Prostate gland (tissue), 2 donors: Measurements from ENCODE around the gene SUN3.

Source experiments
- POLR2A ChIP-seq: fragments of 450-650 bp; IDR thresholded peaks from one replicate; pipeline ENCODE4 v1.6.1; 2016; ENCODE audit warnings: antibody characterized with exemption, mild to moderate bottlenecking
- POLR2AphosphoS5 ChIP-seq: sonication (generic); formaldehyde crosslinking; IDR thresholded peaks from one replicate; pipeline ENCODE4 v1.6.1; 2017; ENCODE audit warnings: antibody characterized with exemption
- TF ChIP-seq, protein P1 (sequence below), 4 experiments: fragments of 200-600 bp in 2 of 4; fragments of 450-650 bp in 2 of 4; sonication (generic) in 2 of 4; IDR thresholded peaks; 1 replicate in 3 of 4; 2 replicates in 1 of 4; pipeline ENCODE4 v1.5.1; 2016 to 2019; ENCODE audit warnings: antibody characterized with exemption in 4 of 4, mild to moderate bottlenecking in 2 of 4, moderate library complexity in 2 of 4

DNA sequence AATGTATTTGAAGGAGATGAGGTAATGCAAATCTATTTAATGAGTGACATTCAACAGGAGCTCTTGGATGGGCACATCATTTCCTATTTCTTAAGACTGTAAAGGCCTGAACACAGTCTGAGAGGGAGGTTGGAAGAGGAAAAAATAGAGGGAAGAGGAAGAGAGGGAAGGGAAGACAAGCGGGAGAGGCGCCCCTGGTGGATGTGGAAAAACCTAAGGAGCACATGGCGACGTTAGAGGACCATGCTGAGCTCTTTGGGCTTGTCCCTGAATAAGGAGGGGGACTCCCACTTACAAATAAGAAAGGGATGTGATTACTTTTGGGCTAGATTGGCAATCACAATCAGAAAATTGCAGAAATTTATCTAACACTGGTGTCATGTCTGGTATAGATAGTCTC lies 19.6 kb downstream of the SUN3 start:
- TF ChIP-seq POLR2A (no peak), POLR2AphosphoS5 (no peak)
- TF ChIP-seq, protein P1, sequence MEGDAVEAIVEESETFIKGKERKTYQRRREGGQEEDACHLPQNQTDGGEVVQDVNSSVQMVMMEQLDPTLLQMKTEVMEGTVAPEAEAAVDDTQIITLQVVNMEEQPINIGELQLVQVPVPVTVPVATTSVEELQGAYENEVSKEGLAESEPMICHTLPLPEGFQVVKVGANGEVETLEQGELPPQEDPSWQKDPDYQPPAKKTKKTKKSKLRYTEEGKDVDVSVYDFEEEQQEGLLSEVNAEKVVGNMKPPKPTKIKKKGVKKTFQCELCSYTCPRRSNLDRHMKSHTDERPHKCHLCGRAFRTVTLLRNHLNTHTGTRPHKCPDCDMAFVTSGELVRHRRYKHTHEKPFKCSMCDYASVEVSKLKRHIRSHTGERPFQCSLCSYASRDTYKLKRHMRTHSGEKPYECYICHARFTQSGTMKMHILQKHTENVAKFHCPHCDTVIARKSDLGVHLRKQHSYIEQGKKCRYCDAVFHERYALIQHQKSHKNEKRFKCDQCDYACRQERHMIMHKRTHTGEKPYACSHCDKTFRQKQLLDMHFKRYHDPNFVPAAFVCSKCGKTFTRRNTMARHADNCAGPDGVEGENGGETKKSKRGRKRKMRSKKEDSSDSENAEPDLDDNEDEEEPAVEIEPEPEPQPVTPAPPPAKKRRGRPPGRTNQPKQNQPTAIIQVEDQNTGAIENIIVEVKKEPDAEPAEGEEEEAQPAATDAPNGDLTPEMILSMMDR (IDR thresholded peaks at IDR 0.05): no peak
